Measurements from ENCODE around the gene SRPK2.
"Not testable (repeated sequence)": the region's sequence is repeated elsewhere in the genome, so short reads cannot be mapped to it uniquely, and the experiment has no call there.

SRPK2 gene

DNA sequence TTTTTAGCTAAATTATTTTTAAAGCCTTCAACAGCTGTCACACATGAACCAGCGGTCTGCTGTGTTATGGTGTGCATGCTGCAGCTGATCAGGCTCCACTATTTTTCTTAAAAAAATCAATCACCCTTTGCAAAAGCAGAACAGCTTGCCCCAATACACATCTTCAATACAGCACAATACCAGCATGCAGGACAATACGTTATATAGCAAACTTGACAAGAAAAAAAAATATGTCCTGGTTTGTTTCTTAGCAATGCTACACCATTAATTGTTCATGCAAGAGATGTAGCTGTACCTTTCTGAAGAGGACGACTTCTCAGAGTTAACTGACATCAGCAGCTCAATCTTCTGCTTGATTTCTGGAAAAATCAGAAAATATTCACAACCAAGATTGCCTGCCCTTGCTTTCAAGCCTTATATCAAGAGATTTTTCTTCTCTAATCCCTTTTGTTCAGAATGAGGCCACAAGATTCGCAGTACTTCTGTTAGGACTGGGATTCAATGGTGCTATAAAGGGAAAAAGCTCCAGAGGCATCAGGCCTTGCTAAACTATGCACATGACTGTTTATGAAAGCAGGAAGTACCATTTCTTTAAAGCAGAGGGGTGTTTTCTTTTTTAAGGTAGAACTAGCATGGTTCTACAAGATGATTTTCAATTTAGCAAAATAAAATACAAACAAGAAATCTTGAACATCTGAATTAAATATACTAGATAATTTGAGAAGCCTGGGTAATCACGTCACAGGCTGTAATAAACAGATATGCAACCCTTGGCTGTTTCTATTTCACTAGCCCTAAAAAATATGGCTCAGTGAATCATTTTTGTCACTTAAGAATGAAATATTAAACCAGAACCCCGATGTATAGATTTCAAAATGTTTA is 120.0 kb downstream of the SRPK2 start:
- DNase-seq (ENCODE audit: extremely low read depth, low read depth), result peak; percentile 48
- no peak for TF ChIP-seq CTCF (IDR thresholded peaks at IDR 0.05; ENCODE audit: low read depth, low read length, missing control alignments)
- H3K4me3 ChIP-seq (replicated peaks; ENCODE audit: low read depth, low read length), result peak overlapping the region; percentile 29

DNA sequence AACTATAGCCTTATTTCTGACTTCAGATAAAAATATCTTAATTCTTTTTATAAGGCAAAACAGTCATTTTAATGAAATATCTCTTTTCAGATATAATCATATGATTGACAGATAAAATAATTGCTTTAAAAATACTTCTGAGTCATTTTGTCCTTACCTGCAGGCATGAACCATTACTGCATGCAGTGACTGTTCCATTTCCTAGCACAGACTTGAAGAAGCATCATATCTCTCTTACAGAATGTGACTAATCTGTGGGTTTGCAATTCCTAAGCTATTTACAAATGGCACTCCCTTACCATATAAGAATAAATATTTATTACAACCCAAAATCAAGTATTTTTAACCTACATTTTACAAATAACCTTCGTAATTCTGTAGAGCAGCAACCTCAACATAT is 120.7 kb downstream of the SRPK2 start:
- no peak for DNase-seq (ENCODE audit: extremely low read depth, low read depth)
- no peak for TF ChIP-seq CTCF (IDR thresholded peaks at IDR 0.05; ENCODE audit: low read depth, low read length, missing control alignments)
- H3K4me3 ChIP-seq (replicated peaks; ENCODE audit: low read depth, low read length), result peak overlapping the region; percentile 29

DNA sequence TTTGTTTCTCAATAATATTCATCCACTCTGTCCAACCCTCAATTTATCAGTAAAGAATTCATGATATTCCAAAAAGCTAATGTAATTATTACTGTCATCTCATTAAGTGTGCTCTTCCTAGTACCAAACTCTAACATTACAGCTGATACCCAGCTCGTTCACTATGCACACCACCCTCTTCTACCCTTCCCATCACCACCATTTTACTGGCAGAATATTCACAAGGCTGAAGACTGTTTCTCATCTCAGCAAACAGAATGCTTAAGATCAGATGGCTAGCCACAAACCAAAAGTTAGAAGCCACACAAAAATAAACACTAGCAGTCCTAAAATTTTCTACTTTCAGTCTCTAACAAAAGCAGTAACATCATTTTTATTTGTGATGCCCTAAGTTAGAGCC is 121.5 kb downstream of the SRPK2 start:
- DNase-seq (ENCODE audit: extremely low read depth, low read depth), result no peak
- H3K4me3 ChIP-seq (replicated peaks; ENCODE audit: low read depth, low read length), result no peak overlapping the region
- TF ChIP-seq CTCF (IDR thresholded peaks at IDR 0.05; ENCODE audit: low read depth, low read length, missing control alignments), result no peak

DNA sequence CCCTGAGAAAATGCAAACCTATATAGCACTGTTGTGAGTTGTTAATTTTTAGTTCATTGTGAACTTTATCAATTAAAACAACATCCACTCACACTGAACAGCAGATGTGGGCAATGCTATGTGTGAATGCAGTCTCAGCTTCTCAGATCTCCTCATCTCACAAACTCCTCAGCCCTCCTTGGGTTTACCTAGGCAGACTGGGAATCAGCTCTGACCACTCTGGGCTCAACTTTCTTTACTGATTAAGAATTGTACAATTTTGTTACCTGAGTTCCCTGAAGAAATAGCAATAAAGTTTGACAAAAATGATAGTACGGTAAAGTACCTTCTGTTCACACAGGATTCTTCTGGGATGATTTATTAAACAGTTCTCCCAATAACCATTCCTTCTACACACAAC is 124.0 kb downstream of the SRPK2 start:
- no peak for TF ChIP-seq CTCF (IDR thresholded peaks at IDR 0.05; ENCODE audit: low read depth, low read length, missing control alignments)
- DNase-seq (ENCODE audit: extremely low read depth, low read depth), result no peak
- H3K4me3 ChIP-seq (replicated peaks; ENCODE audit: low read depth, low read length), result no peak overlapping the region

DNA sequence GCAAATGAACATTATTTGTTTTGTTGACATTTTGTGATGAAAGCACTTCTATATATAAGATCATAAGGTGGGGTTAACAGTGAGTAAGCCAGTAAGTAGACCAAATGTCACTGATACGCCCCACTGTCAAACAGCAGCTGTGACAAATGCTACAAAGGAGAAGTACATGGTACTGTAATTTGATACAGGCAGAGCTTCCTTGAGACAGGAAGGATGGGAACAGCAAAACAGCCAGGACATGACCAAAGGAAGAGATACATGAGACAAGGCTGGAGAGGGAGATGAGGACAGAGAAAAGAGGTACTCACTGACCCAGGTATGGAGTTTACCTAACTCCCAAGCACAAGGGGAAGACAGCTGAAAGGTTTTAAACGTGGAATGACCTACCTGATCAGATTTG is 127.0 kb downstream of the SRPK2 start:
- no peak overlapping the region for H3K4me3 ChIP-seq (replicated peaks; ENCODE audit: low read depth, low read length)
- TF ChIP-seq CTCF (IDR thresholded peaks at IDR 0.05; ENCODE audit: low read depth, low read length, missing control alignments), result no peak
- no peak for DNase-seq (ENCODE audit: extremely low read depth, low read depth)

- not testable (repeated sequence) for DNase-seq (ENCODE audit: extremely low read depth, low read depth); H3K4me3 ChIP-seq (replicated peaks; ENCODE audit: low read depth, low read length)
These were observed 128.4 kb downstream of the SRPK2 start for GRCh38 chr7:105260201-105260871.

- DNase-seq (ENCODE audit: extremely low read depth, low read depth); H3K4me3 ChIP-seq (replicated peaks; ENCODE audit: low read depth, low read length): not testable (repeated sequence)
These were observed 129.8 kb downstream of the SRPK2 start for GRCh38 chr7:105258919-105259318.

Data from HFF-Myc (cell line).